A549 treated with RU486 at 1 μM for 4 hours (cell line): ENCODE data around the gene FGFBP3. TPM values are rescaled to one million over a fixed set of nuclear protein-coding genes. Genes with fewer than 3 reads are reported as not detected.

ENCODE experiments used
- total RNA-seq: library from RNA; stranded (reverse); fragments of 200-300 nt; extraction: Qiagen RNA extraction; gene quantifications from 5 replicates; pipeline ENCODE4 v1.2.3, GENCODE V29; 2022; ENCODE audit warnings: low read depth

Gene FGFBP3
- total RNA-seq, result 1.8 to 3.1 TPM (median 2.7 TPM) in 5 replicates

GRCh38 chr10:91909117-91909677 is at the start of gene FGFBP3:
TSS of gene FGFBP3 (minus strand) at chr10:91909486. CDS start at chr10:91908969, 517 bp downstream.

DNA sequence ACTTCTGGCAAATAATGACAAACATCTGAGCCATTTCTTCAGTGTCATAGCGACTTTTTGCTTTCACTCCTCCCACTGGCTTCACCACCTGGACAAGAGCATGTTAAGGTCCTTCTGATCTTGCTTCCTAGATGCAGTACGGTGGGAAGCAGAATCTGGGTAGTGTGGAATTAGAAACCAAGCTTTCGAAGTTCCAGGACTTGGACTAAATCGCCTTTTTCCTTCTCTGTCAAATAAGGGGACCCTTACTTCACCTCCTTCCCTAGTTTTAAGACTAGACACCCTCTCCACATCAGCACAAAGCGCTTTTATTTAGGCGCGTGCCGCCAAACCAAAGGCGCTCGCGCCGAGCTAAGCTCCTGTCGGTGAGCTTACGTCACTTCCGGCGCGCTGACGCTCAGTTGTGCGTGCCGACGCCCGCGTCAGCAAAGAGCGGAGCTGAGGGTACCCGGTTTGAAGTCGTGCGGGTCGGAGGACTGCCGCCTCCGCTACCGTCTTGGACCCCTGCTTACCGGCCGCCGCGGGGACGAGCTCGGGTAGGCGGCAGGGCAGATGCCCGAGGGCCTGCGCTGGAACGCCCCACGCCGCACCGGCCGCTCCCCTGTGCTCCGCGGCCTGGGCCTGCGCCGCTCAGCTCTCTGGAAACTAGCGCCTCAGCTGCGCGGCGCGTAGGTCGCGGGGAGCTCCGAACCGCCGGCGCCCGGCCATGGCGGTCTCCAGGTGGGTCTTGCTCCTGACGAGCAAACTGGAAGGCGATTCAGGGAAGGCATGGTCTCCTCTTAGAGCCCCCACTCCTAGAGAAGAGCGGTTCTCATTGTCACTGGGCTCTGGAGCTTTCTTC is 14.3 kb upstream of the FGFBP3 start, which contains the start of gene BTAF1:
TSS of gene BTAF1 (plus strand) at position 400 of the 841 bp plus-strand sequence. CDS start at position 707, 307 bp downstream.

Other genes starting within 250 kb of the FGFBP3 start
- gene TNKS2, start 111.1 kb downstream of the FGFBP3 start, total RNA-seq, result 9.8 to 21.4 TPM (median 20.8 TPM) in 5 replicates
- gene BTAF1, start 14.3 kb upstream of the FGFBP3 start, total RNA-seq, result 6.2 to 15.0 TPM (median 13.6 TPM) in 5 replicates